Activated T-cell treated with anti-CD3 and anti-CD28 coated beads, Interleukin-2, amount 50 U/mL, for 48 hours (primary cell): ENCODE results near the gene PTAFR.

Experiments
- DNase-seq, 2 experiments: peaks; one replicate each; pipeline ENCODE4 v3.0.0-alpha.2; 2020

Gene PTAFR, protein sequence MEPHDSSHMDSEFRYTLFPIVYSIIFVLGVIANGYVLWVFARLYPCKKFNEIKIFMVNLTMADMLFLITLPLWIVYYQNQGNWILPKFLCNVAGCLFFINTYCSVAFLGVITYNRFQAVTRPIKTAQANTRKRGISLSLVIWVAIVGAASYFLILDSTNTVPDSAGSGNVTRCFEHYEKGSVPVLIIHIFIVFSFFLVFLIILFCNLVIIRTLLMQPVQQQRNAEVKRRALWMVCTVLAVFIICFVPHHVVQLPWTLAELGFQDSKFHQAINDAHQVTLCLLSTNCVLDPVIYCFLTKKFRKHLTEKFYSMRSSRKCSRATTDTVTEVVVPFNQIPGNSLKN

DNA sequence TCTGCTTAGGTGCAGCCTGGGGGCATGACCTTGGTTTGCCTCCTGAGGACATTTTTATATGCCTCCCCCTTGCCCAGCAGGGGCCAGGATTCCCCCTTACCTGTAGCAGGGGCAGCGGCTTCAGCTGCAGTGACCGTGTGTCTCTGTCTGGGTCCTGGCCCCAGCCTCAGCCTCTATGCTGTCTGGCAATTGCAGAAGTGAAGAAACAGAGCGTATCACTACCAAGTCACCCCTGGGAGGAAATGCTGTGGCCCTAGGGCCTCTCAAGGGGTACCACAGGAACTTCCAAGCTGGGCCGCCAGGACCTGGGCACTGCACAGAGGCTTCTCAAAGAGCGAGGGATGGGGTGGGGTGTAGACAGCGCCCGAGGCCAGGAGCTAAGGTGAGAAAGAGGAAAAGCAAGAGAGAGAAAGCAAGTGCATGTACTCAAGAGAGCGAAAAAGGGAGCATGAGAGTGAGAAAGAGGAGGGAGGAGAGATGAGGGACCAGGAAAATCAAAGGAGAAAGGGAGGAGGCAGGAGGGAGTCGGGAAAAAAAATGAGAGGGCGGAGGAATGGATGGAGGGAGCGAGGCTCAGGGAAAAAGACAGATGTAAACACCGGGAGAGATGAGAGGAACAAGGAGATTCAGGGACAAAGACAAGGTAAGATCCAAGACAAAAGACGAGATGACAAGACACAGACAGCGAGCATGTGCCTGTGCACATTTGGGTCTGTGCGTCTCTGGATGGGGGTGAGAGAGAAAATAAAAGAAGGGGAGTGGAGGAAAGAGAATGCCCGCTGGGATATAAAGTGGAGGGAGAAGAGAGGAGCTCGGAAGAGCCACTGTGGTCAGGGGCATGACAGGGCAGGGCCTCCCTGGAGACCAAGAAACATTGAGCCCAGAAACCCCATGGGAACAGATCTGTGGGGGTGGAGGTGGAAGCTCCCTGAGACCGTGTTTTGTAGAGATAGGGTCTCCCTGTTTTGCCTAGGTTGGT lies at the start of gene PTAFR:
PTAFR (minus strand) TSS at position 199 of the 979 bp plus-strand sequence. CDS start 25,669 bp downstream, outside the sequence.
- no peak for DNase-seq

DNA sequence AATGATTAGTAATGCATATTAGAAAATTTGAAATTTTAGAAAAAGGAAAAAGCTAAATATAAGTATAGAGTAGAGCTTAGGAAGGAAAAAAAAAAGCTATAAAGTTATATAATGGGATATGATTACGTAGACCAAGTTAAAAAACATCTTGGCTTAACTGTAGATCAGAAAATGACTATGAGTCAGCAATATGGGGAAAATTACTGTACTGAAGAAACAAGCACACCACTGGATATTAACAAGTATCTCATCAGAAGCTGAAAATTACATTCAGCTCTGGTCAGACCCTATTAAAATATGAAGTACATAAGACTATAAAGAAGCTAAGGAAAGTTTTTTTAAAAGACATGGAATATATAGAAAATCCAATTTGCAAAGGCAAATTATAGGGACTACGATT lies 36.8 kb upstream of the PTAFR start:
- no peak for DNase-seq

DNA sequence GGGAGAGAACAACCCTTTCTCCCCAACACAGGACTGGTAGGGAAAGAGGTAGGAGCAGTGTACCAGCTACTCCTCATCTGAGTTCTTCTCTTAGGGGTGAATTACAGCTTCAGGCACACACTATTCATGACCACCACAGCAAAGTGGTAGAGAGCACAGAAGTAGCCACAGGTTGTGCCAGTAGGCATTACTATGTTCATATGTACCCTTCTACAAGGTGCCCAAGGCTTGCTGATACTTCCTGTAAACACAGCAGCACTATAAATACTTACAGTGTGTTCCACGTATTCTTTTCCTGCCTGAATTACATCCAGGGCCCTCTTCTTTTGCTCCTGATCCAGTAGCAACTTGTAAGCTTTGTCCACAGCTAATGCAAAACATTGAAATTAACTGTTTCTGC lies 33.2 kb upstream of the PTAFR start:
- DNase-seq, result no peak

DNA sequence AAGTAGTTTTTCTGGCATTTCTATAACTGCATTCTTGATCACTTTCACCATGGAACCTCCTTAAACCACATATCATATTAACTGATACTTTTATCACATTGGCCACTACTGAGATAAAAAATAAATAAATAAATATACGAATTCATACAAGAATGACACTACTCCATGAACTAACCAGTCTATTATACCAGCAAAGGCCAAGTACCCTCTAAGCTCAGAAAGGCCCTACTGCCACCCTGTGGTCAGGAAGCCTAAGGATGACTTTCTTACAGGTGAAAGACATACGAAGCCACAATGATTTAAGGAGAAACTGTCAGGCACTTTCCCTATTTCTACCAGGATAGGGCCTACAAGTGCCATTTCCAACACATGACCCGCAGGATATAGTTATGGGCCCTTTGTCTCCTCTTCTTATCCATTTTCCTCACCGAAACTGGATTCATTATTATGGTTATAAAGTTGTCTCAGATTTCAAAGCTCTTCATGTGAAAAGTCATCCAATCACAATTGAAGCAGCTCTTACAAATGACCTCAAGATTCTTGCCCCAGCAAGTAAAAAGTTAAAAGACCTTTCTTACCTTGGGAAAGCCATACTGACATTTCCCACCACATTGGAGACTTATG lies 32.4 kb upstream of the PTAFR start:
- DNase-seq, result peak; percentile 62 to 66

DNA sequence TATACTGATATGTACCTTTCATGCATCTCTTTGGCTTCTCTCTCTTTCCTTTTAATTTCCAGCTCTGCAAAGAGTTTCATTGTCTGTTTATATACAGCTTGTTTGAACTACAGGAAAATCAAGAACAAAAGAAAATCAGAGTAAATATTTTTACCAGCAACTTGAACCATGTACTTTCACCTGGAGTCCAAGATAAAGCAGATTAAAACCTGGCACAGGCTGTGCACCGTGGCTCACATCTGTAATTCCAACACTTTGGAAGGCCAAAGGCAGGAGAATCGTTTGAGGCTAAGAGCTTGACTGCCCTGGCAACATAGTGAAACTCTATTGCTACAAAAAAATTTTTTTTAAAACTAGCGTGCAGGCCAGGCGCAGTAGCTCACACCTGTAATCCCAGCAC lies 28.8 kb upstream of the PTAFR start:
- no peak for DNase-seq

DNA sequence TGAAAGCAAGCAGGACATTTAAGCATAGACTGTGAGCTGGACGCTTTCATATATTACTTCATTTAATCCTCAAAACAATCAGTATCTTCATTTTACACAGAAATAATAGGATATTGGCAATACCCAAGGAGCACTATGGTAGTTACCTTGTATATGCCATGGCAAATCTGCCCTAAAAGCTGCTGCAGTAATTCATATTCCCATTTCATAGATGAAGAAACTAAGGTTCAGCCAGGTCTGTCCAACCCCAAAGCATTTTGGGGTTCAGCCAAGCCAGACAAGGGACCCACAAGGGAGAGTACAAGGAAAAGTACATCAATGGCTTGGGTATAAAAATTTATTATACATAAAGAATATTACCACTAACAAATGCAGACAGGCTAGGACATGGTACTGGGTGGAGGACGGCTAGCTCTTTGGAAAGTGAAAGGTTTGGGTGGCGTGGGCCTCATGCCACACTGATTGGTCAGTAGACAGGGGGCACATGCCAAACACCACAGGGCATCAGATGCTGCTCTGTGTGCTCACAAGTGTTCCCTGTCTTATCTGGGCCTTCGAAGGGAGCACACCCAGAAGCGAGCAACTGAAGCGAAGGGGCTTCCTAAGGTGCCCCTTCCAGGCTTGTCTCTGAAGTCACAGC lies 23.9 kb upstream of the PTAFR start:
- peak in 1 of 2 experiments; percentile 28 for DNase-seq

DNA sequence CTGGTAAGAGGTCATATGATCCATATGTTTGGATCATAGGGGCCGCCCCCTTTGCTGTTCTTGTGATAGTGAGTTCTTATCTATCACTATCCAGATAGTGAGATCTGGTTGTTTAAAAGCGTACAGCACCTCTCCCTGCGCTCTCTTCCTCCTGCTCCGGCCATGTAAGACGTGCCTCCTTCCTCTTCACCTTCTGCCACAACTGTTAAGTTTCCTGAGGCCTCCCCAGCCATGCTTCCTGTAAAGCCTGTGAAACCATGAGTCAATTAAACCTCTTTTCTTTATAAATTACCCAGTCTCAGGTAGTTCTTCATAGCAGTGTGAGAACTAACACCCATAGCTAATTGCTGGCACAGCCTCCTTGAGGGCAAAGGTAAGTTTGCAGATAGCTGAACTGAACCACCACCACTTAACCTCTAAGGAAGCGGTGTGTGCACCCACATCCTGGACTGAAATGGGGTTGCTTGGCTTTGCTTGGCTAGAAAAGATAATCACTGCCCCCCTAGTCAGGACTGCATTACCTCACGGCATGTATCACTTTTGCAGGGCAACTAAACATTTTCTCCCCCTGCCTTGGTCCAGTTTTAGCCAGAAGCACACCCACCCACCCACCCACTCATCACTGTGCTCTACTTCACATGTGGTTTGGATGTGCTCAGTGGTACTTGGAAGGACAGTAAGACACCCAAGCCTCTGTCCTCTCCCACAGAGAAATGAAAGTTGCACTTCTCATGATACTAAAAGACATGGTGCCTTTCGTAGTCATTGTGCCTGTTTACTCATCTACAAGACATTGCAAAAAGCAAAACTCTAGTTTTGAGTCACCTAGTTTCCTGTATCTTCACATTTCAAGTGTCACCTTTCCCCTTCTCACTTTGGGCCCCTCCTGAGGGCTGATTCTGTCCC lies 23.1 kb upstream of the PTAFR start:
- DNase-seq, result peak; percentile 77 to 81

DNA sequence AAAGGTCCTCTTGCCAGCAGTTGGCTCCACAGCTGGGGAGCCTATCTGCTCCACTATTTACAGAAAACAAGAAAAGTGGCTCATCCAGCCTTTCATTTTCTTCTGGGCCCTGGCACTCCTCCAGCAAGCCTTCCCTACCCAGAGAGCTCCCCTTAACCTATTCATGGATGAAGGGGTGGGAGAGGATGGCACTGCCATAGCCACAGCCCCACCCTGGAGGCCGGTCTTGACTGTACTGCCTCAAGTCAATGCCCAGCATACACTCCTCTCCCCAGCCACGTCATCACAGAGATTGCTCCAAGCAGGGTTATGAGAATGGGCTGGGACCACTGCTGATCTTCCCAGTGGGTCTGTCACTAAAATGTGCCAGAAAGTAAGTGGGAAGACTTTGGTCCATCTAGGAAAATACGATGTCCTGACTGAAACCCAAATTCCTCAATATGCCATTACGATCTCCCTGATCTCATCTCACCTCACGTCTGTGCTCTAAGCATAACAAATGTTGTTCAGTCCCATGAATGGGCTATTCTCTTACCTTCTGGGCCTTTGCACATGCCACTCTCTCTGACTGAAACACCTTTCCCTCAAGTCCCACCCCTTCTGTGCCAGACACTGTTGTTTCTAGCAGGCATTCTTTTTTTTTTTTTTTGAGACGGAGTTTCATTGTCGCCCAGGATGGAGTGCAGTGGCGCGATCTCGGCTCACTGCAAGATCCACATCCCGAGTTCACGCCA lies 21.4 kb upstream of the PTAFR start:
- DNase-seq, result no peak

DNA sequence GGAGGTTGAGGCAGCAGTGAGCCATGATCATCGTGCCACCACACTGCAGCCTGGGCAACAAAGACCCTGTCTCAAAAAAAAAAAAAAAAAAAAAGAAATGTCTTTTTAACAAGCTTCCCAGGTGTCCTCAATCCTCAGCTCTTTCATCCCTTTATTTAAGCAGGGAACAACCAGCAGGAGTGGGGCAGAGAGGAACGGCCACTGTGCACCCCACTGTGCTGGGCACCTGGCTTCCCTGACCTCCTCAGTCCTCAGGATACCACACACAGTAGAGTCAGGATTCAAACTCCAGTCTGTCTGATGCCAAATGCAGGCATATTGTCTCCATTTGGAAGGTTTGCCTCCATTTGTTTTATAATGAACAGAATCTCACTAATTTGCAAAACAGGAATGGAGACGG lies 19.8 kb upstream of the PTAFR start:
- DNase-seq, result no peak

DNA sequence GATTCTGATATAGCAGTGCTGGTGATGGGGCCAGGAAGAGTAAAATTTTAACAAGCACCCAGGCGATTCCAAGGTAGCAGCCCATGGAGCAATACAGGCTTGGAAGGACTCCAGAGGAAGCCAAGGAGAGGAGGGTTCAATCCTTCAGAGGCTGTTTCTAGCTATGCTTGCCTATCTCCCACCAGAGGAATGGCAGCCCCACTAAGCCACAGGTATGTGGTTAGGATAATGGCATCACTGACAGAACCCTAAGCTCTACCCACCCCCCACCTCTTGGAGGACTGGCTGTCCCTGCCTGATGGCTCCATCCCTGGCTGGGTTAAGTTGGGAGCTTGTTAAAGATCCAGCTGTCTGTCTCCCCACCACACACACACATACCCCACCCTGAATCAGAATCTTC lies 19.3 kb upstream of the PTAFR start:
- DNase-seq, result no peak

DNA sequence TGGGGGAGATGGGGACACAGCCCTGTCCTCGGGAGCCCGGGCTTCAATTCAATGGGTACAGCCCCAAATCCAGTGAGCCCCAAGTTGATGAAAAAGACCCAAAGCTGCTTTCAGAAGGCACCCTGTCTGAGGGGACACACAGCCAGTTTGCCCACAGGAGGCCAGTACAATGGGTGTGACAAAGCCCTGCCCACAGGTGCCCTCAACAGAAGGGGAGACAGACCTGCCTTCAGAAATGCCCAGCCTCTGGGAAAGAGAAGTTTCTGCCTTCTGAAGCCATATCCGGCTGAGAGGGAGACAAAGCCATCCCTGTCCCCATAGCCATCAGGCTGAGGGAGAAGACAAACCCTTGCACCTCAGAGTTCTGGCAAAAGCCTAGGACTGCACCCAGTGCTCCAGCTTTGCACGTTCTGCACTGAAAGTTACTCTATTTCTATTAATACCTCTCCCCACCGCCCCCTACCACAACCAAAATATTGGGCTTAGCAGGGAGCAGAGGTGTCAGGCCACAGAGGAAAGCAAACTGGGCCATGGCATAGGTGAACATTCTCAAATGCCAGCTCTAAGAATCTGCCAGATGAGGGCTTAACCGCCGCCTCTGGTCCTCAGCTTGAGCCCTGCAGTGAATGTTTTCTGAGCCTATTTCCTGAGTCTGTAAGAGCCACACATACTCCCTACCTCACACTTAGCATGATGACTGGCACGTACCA lies 18.0 kb upstream of the PTAFR start:
- DNase-seq, result no peak

DNA sequence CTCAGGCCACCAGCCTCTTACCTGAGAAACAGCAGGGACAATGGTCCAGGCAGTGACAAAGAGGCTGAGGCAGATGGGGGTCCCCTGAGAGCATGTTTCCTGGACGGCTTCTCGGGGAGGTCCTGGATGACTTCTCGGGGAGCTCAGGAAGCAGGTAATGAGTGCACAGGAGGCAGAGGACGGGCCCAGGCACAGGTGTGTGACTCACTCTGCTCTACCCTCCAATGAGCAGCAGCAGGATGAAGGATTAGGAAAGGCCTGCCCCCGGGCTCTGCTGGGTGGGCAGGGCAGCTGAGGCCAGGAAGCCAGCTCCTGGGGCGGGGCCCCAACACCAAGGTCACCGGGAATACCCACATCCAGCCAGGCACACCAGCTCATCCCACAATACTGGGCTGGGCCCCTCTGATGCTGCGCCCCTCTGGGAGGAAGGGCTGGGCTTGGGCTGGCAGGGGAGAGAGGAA lies 17.2 kb upstream of the PTAFR start:
- DNase-seq, result no peak

DNA sequence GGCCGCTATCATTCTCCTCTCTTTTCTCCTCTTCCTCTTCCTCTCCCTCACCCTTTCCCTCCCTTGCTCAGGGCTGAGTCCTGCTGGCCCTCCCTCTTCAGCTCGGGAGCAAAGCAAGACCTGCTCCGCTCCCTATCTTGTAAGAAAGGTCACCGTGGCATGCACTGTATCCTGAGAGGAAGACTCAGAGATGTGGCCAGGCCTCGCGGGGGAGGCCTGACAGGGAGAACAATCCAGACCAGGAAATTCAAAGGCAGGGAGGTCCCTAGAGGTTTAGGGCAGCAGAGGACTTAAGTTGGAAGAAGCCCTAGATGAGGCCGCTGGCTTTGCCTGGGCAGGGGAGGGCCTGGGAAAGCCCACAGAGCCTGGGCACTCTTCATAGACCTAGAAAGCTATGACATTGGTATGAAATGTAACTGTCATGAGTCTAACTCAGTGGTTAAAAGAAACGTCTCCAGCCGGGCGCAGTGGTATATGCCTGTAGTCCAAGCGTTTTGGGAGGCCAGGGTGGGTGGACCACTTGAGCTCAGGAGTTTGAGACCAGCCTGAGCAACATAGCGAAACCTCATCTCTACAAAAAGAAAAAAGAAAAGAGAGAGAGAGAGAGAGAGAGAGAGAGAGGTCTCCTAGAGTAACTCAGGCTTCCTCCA lies 14.6 kb upstream of the PTAFR start:
- DNase-seq, result no peak

DNA sequence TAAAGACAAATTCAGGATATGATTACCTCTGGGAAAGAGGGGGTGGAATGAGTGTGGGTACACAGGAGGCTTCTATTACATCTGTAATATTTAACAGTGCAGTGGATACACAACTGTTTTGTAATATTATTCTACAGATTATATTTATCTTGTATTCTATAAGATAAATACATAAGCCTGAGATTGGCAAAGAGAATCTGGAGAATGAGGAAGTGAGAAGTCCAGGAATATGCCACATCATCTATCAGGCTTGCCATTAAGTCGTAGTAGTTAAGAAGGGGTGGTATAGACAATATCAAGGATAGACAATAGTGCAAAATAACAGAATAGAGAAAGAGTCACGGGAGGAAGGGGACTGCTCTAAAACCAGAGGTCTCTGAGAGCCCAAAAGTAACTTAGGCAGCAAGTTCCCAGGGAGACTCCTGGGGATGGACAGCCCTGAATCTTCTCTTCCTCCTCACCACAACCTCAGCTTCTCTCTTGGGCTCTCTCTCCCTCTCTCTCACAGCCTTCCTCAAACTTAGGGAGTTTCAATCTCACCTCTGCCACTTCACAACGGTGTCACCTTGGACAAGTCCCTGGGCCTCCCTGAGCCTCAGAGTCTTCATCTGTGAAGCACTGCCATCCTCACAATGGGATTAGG lies 14.0 kb upstream of the PTAFR start:
- DNase-seq, result no peak

DNA sequence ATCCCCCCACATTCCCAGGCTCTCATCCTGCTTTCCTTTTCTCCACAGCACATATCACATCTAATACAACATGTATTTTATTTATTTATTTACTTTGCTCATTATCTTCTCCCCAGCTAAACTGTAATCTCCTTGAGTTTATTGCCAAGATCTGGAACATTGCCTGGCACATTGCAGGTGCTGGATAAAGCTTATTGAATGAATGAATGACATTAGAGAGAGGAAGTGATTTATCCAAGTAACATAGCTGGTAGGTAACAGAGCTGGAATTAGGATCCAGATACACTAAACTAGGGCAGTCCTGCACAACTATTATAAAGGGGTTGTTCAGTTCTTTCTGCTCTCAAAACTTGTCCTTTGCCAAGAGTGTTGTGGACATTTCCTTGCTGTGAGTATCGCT lies 8.6 kb upstream of the PTAFR start:
- DNase-seq, result no peak

DNA sequence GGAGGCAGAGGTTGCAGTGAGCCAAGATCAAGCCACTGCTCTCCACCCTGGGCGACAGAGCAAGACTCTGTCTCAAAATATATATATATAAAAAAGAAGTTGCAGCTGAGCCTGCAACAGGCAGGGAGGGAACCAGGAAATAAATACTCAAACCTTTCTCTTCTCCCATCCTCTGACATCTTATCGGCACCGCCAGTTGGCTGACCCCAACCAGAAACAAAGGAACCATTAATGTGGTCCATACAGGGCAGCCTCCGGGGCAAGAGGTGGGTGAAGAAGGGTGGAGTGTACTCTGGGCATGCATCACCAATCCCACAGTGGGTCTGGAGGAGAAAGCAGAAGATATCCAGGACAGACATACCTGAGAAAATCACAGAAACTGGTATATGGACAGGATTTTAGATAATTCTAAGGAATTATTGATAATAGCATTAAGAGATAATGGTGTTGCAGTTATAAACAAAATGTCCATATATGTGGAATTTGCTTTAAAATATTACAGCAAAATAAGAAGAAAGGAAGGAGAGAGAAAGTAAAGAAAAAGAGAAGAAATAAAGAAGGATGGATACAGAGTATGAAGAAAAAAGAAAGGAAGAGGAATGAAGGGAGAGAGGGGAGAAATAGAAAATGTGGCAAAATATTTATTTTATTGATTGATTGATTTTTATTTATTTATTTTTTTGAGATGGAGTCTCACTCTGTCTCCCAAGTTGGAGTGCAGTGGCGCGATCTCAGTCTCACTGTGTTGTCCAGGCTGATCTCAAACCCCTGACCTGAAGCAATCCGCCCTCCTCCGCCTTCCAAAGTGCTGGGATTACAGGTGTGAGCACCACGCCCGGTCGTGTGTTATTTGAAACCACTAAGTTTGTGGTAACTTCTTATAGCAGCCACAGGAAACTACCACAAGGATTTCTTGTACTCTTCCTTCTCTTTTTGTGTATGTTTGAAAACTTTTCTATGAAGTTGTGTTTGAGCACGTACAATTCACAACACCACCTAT lies 4.1 kb upstream of the PTAFR start:
- no peak for DNase-seq

DNA sequence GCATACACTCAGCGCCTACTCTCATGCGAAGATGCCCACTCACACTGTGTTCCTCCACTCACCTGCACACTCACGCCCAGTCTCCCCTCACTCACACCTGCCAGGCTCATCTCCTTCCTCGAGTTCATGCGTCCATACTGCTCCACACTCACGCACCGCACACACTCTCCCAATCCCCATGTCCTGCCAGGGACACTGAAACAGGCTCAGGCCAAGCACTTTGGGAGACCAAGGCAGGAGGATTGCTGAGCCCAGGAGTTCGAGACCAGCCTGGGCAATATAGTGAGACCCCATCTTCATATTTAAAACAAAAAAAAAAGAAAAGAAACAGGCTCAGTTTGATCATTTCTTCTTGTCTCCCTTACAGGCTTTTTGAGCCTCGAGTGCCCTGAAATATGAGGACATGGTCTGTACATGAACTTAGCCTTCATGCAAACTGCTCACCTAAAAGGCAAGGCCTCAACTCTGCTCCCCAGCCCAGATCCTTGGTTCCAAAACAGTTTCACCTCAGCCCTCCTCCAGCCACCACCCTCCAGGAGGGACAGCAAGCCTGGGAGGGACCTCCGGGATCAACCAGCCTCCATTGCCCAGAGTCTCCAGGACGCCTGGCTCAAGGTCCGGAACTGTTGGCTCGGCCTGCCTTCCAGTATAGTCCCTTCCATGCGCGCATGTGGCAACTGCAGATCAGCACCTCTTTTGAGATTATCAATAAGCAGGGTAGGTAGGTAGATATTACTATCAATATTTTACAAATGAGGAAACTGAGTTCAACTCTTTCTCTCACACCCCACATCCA lies 2.4 kb upstream of the PTAFR start:
- DNase-seq, result no peak
